ENCODE measurements around the gene FAM217A. TPM values are rescaled to one million over a fixed set of nuclear protein-coding genes. Genes with fewer than 3 reads are reported as not detected.

Gene FAM217A
- total and polyA plus RNA-seq, 2 of the 8 experiments (the other 6 are each of a cell fraction or from before 2014, with no cell fraction given): 0.03 TPM; not detected in 1

DNA sequence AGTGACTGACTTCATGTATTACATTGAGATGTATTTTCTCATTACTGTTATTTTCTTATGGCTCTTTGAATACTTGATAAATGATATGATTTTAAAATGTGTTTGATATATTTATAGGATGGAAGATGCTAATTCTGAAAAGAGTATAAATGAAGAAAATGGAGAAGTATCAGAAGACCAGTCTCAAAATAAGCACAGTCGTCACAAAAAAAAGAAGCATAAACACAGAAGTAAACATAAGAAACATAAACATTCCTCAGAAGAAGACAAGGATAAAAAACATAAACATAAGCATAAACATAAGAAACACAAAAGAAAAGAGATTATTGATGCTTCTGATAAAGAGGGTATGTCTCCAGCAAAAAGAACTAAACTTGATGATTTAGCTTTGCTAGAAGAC lies 47.5 kb downstream of the FAM217A start:
- Histone ChIP-seq H4K20me1 (replicated peaks in 1 of 2; ENCODE audit: control insufficient read depth in 1 of 2, insufficient read depth in 2 of 2, low read length in 2 of 2) (peaks cover 12 to 16% of the 10 kb centered on the region in 2 experiments), H3K4ac (replicated peaks; ENCODE audit: insufficient read length, low read depth, low read length) (no peak overlapping the region), H3K79me1 (ENCODE audit: low read depth, low read length) (peaks cover 6% of the 10 kb centered on the region), H2AFZ (ENCODE audit: low read length) (no peak overlapping the region), H3K27me3 (replicated peaks in 1 of 4; ENCODE audit: control insufficient read depth in 3 of 4, extremely low read depth in 1 of 4, insufficient read depth in 3 of 4, low read length in 3 of 4) (no peaks in the 10 kb centered on the region), H4K8ac (ENCODE audit: extremely low read depth, insufficient read depth, low read length) (no peak overlapping the region), H2BK12ac (ENCODE audit: low read depth, low read length) (no peak overlapping the region), H3K14ac (ENCODE audit: insufficient read length) (no peak overlapping the region), H3K23me2 (ENCODE audit: low read depth, low read length) (no peaks in the 10 kb centered on the region), H3K36me3 (ENCODE audit: control insufficient read depth in 2 of 4, insufficient read depth in 4 of 4, low read length in 3 of 4) (peaks cover 0 to 41% (median 10%) of the 10 kb centered on the region in 4 experiments; a peak in 4 of 8 replicates), H3K9ac (replicated peaks in 1 of 4; ENCODE audit: extremely low read depth in 1 of 4, low read depth in 3 of 4, low read length in 3 of 4) (no peak overlapping the region), H4K5ac (ENCODE audit: insufficient read length, low read depth, low read length) (no peak overlapping the region), H2BK15ac (ENCODE audit: low read length) (no peak overlapping the region), H2BK5ac (ENCODE audit: low read depth, low read length) (no peak overlapping the region), H2BK120ac (replicated peaks; ENCODE audit: low read depth, low read length) (no peak overlapping the region), H3K27ac (ENCODE audit: low read depth, low read length) (no peak overlapping the region), H3K18ac (ENCODE audit: extremely low read depth, low read length) (no peak overlapping the region), H2BK20ac (ENCODE audit: low read length) (no peak overlapping the region), H3K23ac (ENCODE audit: insufficient read length) (no peak overlapping the region), H3K9me3 (ENCODE audit: insufficient read depth in 2 of 2, low read depth in 1 of 2, low read length in 1 of 2) (no peaks in the 10 kb centered on the region), H3K79me2 (ENCODE audit: control insufficient read depth in 1 of 2, insufficient read depth in 2 of 2, low read length in 2 of 2) (peaks cover 30 to 95% of the 10 kb centered on the region in 2 experiments), H2AK5ac (ENCODE audit: low read depth, low read length) (no peak overlapping the region), H3K4me2 (ENCODE audit: insufficient read depth in 1 of 2, low read depth in 2 of 2, low read length in 2 of 2) (no peak overlapping the region), H4K91ac (replicated peaks; ENCODE audit: insufficient read length, low read length) (no peak overlapping the region), H3K56ac (replicated peaks; ENCODE audit: insufficient read length, low read depth, low read length) (no peak overlapping the region), H3K4me1 (replicated peaks in 1 of 4; ENCODE audit: control insufficient read depth in 3 of 4, insufficient read depth in 4 of 4, low read length in 3 of 4) (no peaks in the 10 kb centered on the region), H3K4me3 (ENCODE audit: extremely low read depth in 1 of 4, insufficient read depth in 2 of 4, low read depth in 3 of 4, low read length in 4 of 4) (no peak overlapping the region)
- no peak for FAIRE-seq
- TF ChIP-seq PHF8 (conservative IDR thresholded peaks at IDR 0.05; ENCODE audit: low read depth, low read length): no peak
- no peak for TF ChIP-seq CHD2 (IDR thresholded peaks at IDR 0.05; ENCODE audit: low read length)
- TF ChIP-seq JUN (IDR thresholded peaks at IDR 0.05; ENCODE audit: low read depth, low read length): no peak
- TF ChIP-seq, protein P1, sequence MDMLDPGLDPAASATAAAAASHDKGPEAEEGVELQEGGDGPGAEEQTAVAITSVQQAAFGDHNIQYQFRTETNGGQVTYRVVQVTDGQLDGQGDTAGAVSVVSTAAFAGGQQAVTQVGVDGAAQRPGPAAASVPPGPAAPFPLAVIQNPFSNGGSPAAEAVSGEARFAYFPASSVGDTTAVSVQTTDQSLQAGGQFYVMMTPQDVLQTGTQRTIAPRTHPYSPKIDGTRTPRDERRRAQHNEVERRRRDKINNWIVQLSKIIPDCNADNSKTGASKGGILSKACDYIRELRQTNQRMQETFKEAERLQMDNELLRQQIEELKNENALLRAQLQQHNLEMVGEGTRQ (IDR thresholded peaks at IDR 0.05; ENCODE audit: low read length): no peak
- TF ChIP-seq BCL11A (IDR thresholded peaks at IDR 0.05; ENCODE audit: low read depth in 2 of 2, low read length in 2 of 2): no peak
- ChIA-PET POLR2A (ENCODE audit: partially characterized antibody) (interaction anchor here (1.0 kb wide), 1 partner anchor 10 kb away, joined by 3 read pairs; a partner anchor contains a TSS), CTCF (ENCODE audit: partially characterized antibody) (no interaction called here)
- no peak for DNase-seq (ENCODE audit: low read depth in 1 of 2, low spot score in 2 of 2)
- WGBS, 2 experiments (ENCODE audit: extremely low coverage in 1 of 2, insufficient coverage in 1 of 2, insufficient read length in 1 of 2, insufficient replicate concordance in 2 of 2, low coverage in 1 of 2, low lambda C conversion rate in 2 of 2, missing lambda C conversion rate in 1 of 2): 95% methylated on average over 1 of the region's 1 CpG; no CpG with 5 or more reads in 1 of the 2 experiments

Measured in H1 (cell line).